UCSD-AML1 (cell line): ENCODE measurements around the gene ADORA1.

Experiments
- DNase-seq: peaks from one replicate; lab custom pipeline; 2025; ENCODE audit not compliant: unreplicated experiment; lab: John Stamatoyannopoulos, UW

The ADORA1 gene

GRCh38 chr1:203210350-203210749 lies 82.8 kb downstream of the ADORA1 start:
- DNase-seq = no peak

GRCh38 chr1:203210988-203211387 lies 83.5 kb downstream of the ADORA1 start:
- DNase-seq = no peak

- no peak for DNase-seq
Measured at GRCh38 chr1:203211812-203212211, 84.3 kb downstream of the ADORA1 start.

GRCh38 chr1:203213126-203213525 lies 85.6 kb downstream of the ADORA1 start:
- DNase-seq = no peak

- no peak for DNase-seq
Measured at GRCh38 chr1:203214871-203215270, 87.3 kb downstream of the ADORA1 start.

- no peak for DNase-seq
Measured at GRCh38 chr1:203215573-203215972, 88.0 kb downstream of the ADORA1 start.

GRCh38 chr1:203216274-203217138 lies 89.0 kb downstream of the ADORA1 start:
- peak; percentile 40 for DNase-seq
